Measurements from ENCODE around the gene NES.

The NES gene

DNA sequence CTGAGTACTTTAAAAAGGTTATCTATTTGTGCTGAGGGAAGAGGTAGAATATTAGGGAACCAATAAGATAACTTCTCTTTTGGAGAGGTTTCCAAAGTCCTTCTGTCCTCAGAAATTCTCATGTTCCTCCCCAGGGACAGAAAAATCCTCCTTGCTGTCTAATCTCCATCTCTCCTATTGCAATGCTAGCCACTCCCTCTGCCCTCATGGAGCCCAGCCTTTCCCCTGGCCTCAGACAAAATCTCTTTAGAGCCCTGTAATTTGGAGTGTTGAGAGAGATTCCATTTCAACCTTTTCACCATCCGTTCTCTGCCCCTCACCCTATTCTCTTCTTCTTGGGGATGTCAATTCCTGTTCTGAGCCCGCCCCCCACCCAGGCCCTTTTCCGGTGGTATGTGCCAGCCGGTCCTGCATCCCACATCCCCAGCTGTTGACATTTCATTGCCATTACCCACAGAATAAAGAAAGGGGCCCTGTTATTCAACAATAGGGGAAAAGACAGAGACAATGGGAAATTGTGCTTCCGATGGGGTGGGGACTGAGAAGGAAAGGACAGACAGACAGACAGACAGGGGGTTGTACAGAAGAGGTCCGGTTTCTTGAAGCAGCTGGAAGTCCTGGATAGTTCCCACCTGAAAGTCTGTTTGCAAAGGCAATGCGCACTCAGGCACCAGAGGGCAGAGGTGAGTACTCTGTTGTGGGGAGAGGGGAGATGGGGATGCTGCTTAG is 58.2 kb downstream of the NES start, which contains the start of gene HAPLN2:
Gene HAPLN2, plus strand, starts transcription at position 563 of the 729 bp plus-strand sequence. CDS start 4,076 bp downstream, outside the sequence.
- POLR2A ChIA-PET = interaction anchor here (0.7 to 1.3 kb wide), 2 partner anchors 42 to 109 kb away, joined by 6 to 7 read pairs; partner anchors contain the start of genes ISG20L2 and METTL25B
- CTCF ChIA-PET = interaction anchor here (0.5 to 4.7 kb wide), 32 partner anchors 8 to 1208 kb away, joined by 3 to 45 read pairs (median 5); partner anchors contain the start of genes CRABP2, GPATCH4, NAXE and NES

More for the DNA sequence above, 58.2 kb downstream of the NES start, which contains the start of gene HAPLN2:
- no peaks in the 10 kb centered on the region for H3K9me3 ChIP-seq (ENCODE audit: control insufficient read depth, insufficient read depth, low read depth, low read length)
- TF ChIP-seq ZFP41 (tag by site-specific recombination; IDR thresholded peaks at IDR 0.05; ENCODE audit: borderline replicate concordance) (no peak), ZNF18 (tag by site-specific recombination; IDR thresholded peaks at IDR 0.05) (peak; percentile 37; the same call in 1 of the 2 replicates), ZNF2 (tag by site-specific recombination; IDR thresholded peaks at IDR 0.05) (no peak), ZNF140 (tag by site-specific recombination; IDR thresholded peaks at IDR 0.05) (no peak), ZNF792 (tag by site-specific recombination; IDR thresholded peaks at IDR 0.05) (no peak), MZF1 (tag by site-specific recombination; IDR thresholded peaks at IDR 0.05; ENCODE audit: borderline replicate concordance) (peak; percentile 39; the same call in 1 of the 2 replicates), ZNF555 (tag by site-specific recombination; conservative IDR thresholded peaks at IDR 0.05) (no peak), ZNF341 (tag by site-specific recombination; IDR thresholded peaks at IDR 0.05; ENCODE audit: low read depth) (peak; percentile 50; the same call in 1 of the 2 replicates), PRDM1 (tag by site-specific recombination; IDR thresholded peaks at IDR 0.05) (0 out of 2 replicates have a peak, but pooled peaks have one; percentile 11), KLF8 (tag by site-specific recombination; IDR thresholded peaks at IDR 0.05) (0 out of 2 replicates have a peak, but pooled peaks have one; percentile 13), ZNF600 (tag by site-specific recombination; IDR thresholded peaks at IDR 0.05) (0 out of 2 replicates have a peak, but pooled peaks have one; percentile 13), ZNF335 (tag by site-specific recombination; conservative IDR thresholded peaks at IDR 0.05) (0 out of 2 replicates have a peak, but pooled peaks have one; percentile 14), ZBTB17 (tag by site-specific recombination; IDR thresholded peaks at IDR 0.05) (peak; percentile 49), SCRT2 (tag by site-specific recombination; IDR thresholded peaks at IDR 0.05) (no peak), IKZF3 (tag by site-specific recombination; IDR thresholded peaks at IDR 0.05) (no peak), ZBTB1 (tag by site-specific recombination; IDR thresholded peaks at IDR 0.05) (no peak), ZNF394 (tag by site-specific recombination; IDR thresholded peaks at IDR 0.05; ENCODE audit: borderline replicate concordance) (no peak)
- TF ChIP-seq, protein P1, sequence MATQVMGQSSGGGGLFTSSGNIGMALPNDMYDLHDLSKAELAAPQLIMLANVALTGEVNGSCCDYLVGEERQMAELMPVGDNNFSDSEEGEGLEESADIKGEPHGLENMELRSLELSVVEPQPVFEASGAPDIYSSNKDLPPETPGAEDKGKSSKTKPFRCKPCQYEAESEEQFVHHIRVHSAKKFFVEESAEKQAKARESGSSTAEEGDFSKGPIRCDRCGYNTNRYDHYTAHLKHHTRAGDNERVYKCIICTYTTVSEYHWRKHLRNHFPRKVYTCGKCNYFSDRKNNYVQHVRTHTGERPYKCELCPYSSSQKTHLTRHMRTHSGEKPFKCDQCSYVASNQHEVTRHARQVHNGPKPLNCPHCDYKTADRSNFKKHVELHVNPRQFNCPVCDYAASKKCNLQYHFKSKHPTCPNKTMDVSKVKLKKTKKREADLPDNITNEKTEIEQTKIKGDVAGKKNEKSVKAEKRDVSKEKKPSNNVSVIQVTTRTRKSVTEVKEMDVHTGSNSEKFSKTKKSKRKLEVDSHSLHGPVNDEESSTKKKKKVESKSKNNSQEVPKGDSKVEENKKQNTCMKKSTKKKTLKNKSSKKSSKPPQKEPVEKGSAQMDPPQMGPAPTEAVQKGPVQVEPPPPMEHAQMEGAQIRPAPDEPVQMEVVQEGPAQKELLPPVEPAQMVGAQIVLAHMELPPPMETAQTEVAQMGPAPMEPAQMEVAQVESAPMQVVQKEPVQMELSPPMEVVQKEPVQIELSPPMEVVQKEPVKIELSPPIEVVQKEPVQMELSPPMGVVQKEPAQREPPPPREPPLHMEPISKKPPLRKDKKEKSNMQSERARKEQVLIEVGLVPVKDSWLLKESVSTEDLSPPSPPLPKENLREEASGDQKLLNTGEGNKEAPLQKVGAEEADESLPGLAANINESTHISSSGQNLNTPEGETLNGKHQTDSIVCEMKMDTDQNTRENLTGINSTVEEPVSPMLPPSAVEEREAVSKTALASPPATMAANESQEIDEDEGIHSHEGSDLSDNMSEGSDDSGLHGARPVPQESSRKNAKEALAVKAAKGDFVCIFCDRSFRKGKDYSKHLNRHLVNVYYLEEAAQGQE (tag by site-specific recombination; IDR thresholded peaks at IDR 0.05) = peak; percentile 60; the same call in 1 of the 2 replicates
- TF ChIP-seq, protein P2, sequence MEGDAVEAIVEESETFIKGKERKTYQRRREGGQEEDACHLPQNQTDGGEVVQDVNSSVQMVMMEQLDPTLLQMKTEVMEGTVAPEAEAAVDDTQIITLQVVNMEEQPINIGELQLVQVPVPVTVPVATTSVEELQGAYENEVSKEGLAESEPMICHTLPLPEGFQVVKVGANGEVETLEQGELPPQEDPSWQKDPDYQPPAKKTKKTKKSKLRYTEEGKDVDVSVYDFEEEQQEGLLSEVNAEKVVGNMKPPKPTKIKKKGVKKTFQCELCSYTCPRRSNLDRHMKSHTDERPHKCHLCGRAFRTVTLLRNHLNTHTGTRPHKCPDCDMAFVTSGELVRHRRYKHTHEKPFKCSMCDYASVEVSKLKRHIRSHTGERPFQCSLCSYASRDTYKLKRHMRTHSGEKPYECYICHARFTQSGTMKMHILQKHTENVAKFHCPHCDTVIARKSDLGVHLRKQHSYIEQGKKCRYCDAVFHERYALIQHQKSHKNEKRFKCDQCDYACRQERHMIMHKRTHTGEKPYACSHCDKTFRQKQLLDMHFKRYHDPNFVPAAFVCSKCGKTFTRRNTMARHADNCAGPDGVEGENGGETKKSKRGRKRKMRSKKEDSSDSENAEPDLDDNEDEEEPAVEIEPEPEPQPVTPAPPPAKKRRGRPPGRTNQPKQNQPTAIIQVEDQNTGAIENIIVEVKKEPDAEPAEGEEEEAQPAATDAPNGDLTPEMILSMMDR (tag by site-specific recombination; IDR thresholded peaks at IDR 0.05) = peak; percentile 54; the same call in 1 of the 2 replicates
- TF ChIP-seq, protein P3, sequence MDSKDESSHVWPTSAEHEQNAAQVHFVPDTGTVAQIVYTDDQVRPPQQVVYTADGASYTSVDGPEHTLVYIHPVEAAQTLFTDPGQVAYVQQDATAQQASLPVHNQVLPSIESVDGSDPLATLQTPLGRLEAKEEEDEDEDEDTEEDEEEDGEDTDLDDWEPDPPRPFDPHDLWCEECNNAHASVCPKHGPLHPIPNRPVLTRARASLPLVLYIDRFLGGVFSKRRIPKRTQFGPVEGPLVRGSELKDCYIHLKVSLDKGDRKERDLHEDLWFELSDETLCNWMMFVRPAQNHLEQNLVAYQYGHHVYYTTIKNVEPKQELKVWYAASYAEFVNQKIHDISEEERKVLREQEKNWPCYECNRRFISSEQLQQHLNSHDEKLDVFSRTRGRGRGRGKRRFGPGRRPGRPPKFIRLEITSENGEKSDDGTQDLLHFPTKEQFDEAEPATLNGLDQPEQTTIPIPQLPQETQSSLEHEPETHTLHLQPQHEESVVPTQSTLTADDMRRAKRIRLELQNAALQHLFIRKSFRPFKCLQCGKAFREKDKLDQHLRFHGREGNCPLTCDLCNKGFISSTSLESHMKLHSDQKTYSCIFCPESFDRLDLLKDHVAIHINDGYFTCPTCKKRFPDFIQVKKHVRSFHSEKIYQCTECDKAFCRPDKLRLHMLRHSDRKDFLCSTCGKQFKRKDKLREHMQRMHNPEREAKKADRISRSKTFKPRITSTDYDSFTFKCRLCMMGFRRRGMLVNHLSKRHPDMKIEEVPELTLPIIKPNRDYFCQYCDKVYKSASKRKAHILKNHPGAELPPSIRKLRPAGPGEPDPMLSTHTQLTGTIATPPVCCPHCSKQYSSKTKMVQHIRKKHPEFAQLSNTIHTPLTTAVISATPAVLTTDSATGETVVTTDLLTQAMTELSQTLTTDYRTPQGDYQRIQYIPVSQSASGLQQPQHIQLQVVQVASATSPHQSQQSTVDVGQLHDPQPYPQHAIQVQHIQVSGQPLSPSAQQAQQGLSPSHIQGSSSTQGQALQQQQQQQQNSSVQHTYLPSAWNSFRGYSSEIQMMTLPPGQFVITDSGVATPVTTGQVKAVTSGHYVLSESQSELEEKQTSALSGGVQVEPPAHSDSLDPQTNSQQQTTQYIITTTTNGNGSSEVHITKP (tag by site-specific recombination; IDR thresholded peaks at IDR 0.05) = peak; percentile 78
- H3K36me3 ChIP-seq (ENCODE audit: control insufficient read depth in 2 of 2, insufficient read depth in 1 of 2, low read length in 2 of 2) = no peaks in the 10 kb centered on the region
- no peak within 1 kb of the TSS for H3K4me3 ChIP-seq (ENCODE audit: low read depth, low read length)
- peaks cover 5% of the 10 kb centered on the region for H3K4me1 ChIP-seq (ENCODE audit: control insufficient read depth, insufficient read depth, low read length)
- H3K27ac ChIP-seq (ENCODE audit: extremely low read depth, low read depth, low read length) = no peak within 1 kb of the TSS

Data from HEK293 (cell line).